ENCODE data around the gene POLR3K.
A peak's percentile ranks its signal among the peaks of the same experiment; 100 is the strongest.

POLR3K gene

DNA sequence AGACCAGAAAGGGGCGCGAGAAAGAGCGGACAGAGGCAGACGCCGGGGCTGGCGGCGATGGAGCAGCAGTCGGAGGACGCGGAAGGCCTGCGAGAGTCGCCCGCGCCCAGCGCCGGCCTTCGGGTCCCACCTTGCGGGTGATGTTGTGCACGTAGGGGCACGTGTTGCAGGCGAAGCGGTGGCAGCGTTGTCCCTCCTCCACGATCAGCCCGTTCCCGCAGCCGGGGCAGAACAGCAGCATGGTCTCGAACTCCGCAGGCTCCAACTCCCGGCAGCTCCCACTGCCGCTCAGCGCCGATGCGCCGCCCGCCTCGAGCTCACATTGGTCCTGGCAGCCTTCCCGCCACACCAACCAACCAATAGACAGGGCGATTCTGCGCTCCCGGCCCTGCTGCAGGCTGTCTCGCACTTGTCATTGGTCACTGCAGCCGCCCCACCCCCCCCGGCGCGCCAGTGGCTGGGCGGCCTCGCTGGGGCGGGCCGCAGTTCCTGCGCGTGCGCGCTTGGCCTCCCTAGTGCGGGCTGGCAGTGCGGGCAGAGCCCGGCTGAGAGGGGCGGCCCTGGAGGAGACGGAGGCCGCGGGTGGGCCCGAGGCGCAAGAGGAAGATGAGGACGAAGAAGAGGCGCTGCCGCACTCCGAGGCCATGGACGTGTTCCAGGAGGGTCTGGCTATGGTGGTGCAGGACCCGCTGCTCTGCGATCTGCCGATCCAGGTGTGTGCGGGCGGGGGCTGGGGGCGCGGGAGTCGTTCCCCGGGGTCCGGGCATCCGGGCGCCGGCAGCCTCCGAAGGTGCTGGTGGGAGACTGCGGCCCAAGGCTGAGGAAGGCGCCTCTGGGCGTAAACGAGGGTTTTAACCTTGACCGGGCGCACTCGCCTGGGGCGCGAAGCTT, at the start of gene POLR3K, which contains the start of gene SNRNP25:
POLR3K (minus strand) TSS at position 263 of the 891 bp plus-strand sequence; CDS start at position 241, 22 bp downstream.
SNRNP25 (plus strand) TSS at position 483 of the 891 bp plus-strand sequence; CDS start at position 672, 189 bp downstream.
- in situ Hi-C loops (cut with HindIII; ENCODE audit: low sequenced_read_pairs) = no loop called here
- peak; percentile 95 for DNase-seq (ENCODE audit: low read depth)
- peak within 1 kb of the TSS; percentile 84 for H3K4me3 ChIP-seq (ENCODE audit: low read depth, low read length)
- TF ChIP-seq, protein P1, sequence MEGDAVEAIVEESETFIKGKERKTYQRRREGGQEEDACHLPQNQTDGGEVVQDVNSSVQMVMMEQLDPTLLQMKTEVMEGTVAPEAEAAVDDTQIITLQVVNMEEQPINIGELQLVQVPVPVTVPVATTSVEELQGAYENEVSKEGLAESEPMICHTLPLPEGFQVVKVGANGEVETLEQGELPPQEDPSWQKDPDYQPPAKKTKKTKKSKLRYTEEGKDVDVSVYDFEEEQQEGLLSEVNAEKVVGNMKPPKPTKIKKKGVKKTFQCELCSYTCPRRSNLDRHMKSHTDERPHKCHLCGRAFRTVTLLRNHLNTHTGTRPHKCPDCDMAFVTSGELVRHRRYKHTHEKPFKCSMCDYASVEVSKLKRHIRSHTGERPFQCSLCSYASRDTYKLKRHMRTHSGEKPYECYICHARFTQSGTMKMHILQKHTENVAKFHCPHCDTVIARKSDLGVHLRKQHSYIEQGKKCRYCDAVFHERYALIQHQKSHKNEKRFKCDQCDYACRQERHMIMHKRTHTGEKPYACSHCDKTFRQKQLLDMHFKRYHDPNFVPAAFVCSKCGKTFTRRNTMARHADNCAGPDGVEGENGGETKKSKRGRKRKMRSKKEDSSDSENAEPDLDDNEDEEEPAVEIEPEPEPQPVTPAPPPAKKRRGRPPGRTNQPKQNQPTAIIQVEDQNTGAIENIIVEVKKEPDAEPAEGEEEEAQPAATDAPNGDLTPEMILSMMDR (IDR thresholded peaks at IDR 0.05; ENCODE audit: low read depth, low read length, missing control alignments) = no peak

DNA sequence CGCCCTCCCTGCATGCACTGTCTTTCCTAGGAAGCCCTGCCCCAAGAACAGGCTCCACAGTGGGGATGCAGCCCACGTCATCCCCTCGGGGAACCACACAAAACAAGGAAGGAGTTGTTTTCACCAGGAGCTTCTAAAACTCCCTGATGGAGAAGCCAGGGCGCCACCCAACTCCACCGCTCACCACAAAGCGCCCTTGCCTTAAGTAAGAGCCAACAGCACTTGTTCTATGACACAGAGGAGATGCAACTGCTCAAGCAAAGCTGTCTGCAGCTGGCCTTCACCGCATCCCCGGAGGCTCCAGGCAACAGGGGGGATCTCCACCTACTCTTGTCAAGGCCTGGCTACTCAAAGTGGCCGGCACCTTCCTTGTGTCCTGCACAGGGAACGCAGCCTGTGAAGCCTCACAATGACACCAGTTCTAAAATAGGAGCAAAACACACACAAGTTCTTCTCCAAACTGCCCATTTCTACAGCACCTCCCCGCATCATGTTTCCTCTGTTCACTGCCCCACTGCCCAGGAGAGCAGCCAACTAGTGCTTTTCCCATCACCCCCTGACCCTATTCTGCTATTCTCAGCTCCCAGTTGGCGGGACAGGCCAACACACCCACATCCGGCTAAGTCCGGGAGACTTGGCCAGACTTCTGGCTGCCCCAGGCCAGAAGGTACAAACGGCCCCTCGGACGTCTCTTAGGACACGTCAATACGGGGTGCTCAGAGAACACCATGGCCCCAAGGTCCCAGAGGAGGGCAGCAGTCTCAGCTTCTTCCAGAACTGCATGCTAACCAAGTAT, 48.9 kb upstream of the POLR3K start:
- in situ Hi-C loops (cut with HindIII; ENCODE audit: low sequenced_read_pairs) = no loop called here
- no peak for DNase-seq (ENCODE audit: low read depth)
- no peak overlapping the region for H3K4me3 ChIP-seq (ENCODE audit: low read depth, low read length)
- TF ChIP-seq, protein P1 (IDR thresholded peaks at IDR 0.05; ENCODE audit: low read depth, low read length, missing control alignments) = no peak

DNA sequence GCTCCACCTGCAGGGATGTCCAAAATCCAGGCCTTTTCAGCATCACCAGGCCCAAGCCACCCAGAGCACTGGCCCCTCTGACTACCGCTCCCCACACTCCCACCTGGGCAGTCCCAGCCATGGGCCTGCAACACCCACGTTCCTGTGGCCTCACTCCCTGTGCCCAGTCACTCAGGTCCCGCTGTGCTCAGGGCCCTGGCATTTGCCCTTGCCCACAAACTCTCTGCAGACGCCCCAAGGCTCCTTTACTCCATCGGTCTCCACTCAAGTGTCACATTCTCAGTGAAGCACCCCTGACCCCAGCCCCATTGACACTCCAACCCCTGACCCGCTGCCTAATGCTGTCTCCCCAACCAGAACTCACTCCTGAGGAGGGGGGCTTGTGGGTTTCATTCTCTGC, 48.2 kb upstream of the POLR3K start:
- in situ Hi-C loops (cut with HindIII; ENCODE audit: low sequenced_read_pairs) = no loop called here
- TF ChIP-seq, protein P1 (IDR thresholded peaks at IDR 0.05; ENCODE audit: low read depth, low read length, missing control alignments) = no peak
- DNase-seq (ENCODE audit: low read depth) = no peak
- no peak overlapping the region for H3K4me3 ChIP-seq (ENCODE audit: low read depth, low read length)

DNA sequence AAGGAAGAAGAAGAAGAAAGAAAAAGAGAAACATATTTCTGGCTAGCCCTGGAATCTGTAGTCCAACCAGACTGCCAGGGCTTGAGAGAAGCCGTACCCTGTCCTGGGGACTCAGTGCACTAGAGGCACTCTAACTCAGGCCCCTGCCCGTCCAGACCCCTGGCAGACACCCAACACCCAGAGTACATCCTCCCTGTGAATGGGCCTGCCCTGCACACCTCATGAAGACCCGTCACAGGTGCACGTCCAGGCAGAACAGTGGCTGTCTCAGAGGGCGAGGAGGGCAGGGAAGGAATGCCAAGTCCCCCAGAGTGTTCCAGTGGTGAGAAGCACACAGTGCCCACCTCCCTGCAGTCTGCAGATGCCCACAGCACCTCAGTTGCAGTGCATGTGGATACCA, 47.6 kb upstream of the POLR3K start:
- no peak overlapping the region for H3K4me3 ChIP-seq (ENCODE audit: low read depth, low read length)

DNA sequence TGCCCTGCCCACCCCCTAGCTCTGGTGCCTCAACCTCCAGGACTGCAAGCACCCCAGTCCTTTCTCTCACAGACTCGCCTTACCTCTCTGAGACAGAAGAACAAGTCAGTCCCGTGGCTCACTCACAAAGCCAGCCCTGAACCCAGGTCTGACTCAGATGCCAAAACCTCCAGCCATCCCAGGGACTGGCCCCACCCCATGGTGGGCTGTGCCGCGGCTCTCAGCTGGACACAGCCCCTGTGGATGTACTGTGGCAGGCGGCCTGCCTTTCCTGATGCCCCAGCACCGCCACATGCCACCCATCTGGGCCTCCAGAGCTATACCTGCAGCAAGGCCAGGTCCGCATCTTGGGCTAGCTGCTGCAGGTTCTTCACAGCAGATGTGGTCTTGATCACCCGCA, 44.4 kb upstream of the POLR3K start:
- no peak overlapping the region for H3K4me3 ChIP-seq (ENCODE audit: low read depth, low read length)
- in situ Hi-C loops (cut with HindIII; ENCODE audit: low sequenced_read_pairs) = no loop called here
- DNase-seq (ENCODE audit: low read depth) = no peak
- TF ChIP-seq, protein P1 (IDR thresholded peaks at IDR 0.05; ENCODE audit: low read depth, low read length, missing control alignments) = no peak

More for the DNA sequence above, 47.6 kb upstream of the POLR3K start:
- in situ Hi-C loops (cut with HindIII; ENCODE audit: low sequenced_read_pairs) = no loop called here
- no peak for DNase-seq (ENCODE audit: low read depth)
- TF ChIP-seq, protein P1 (IDR thresholded peaks at IDR 0.05; ENCODE audit: low read depth, low read length, missing control alignments) = no peak

DNA sequence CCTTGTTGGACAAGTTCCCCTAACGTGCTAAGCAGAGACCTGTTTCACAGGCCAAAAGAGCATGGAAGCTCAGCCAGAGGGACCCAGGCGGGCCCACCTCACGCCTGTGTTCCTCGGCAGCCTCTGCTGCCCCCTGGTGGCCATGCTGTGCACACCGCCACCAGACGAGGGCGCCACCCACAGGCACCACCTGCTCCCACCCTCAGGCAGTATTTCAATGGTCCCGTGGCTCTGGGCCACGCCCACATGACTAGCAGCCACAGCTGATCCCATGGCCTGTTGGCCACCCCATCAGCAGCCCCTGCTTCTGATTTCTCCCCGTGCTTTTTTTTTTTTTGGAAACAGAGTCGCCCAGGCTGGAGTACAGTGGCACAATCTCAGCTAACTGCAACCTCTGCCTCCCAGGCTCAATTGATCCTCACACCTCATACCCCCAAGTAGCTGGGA, 43.5 kb upstream of the POLR3K start:
- in situ Hi-C loops (cut with HindIII; ENCODE audit: low sequenced_read_pairs) = no loop called here
- DNase-seq (ENCODE audit: low read depth) = peak; percentile 68
- TF ChIP-seq, protein P1 (IDR thresholded peaks at IDR 0.05; ENCODE audit: low read depth, low read length, missing control alignments) = peak; percentile 99

More for the DNA sequence above, 43.5 kb upstream of the POLR3K start:
- no peak overlapping the region for H3K4me3 ChIP-seq (ENCODE audit: low read depth, low read length)
